CD4-positive, alpha-beta T cell treated with Interleukin-17A for 4 hours (primary cell): Measurements from ENCODE around the gene FOXRED2.

Experiments
- DNase-seq: peaks from one replicate; pipeline ENCODE4 v3.0.0-alpha.2; 2020; ENCODE audit warnings: mixed read lengths

The FOXRED2 gene

GRCh38 chr22:36445158-36445668 is 61.6 kb downstream of the FOXRED2 start:
- no peak for DNase-seq

DNA sequence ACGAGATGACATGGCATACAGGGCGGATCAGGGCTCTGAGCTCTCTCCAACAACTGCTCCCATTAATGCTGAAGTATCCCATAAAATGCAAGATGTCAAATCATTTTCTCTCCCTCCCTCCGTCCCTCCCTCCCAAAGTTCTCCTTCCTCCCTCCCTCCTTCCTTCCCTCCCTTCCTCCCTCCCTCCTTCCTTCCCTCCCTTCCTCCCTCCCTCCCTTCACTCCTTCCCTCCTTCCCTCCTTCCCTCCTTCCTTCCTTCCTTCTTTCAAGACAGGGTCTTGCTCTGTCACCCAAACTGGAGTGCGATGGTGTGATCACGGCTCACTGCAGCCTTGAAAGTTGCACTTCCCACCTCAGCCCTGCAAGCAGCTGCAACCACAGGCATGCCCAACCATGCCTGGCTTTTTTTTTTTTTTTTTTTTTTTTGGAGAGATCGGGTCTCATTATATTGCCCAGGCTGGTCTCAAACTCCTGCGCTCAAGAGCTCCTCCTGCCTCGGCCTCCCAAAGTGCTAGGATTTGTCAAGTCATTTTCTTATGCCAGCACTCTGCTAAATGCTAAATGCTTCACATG is 63.6 kb downstream of the FOXRED2 start:
- DNase-seq = no peak

GRCh38 chr22:36442506-36443197 is 64.2 kb downstream of the FOXRED2 start:
- DNase-seq = no peak

GRCh38 chr22:36440429-36441002 is 66.3 kb downstream of the FOXRED2 start:
- DNase-seq = no peak

DNA sequence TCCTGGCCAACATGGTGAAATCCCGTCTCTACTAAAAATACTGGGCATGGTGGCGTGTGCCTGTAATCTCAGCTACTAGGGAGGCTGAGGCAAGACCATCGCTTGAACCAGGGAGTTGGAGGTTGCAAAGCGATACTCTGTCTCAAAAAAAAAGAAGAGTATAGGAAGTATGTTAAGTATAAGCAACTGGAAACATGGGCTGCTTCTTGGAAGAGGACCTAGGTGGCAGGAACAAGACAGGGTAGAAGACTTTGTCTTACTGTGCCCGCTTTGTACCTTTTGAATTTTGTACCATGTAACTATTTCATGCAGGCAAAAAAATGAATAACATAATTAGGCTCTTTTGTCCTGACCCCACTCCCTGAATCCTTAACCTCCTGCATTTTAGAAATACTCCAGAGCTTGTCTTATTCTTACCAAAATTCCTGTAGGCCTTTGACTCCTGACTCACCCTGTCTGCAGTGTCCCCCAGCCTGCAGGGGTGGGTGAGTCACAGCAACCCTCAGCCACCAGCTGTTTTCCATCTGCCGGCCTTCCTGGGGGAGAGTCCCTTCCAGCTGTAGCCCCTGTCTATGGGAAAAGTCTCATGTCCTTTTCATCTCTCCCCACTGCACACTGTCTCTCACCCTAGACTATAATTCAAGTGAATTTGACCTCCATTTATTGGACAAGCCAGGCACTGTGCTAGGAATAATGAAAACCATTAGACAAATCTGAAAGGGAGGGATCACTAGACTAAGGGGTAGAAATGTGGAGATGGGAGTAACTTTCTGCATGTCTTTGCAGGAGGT is 67.2 kb downstream of the FOXRED2 start:
- DNase-seq = peak; percentile 33
